Duodenal mucosa (tissue), 2 donors: ENCODE data around the gene LMTK2.

Experiments used
- H3K27ac ChIP-seq: one replicate; pipeline ENCODE4 v1.7.0; 2013; ENCODE audit warnings: low read depth, low read length
- H3K27me3 ChIP-seq, 2 donors: one replicate each; pipeline ENCODE4 v1.7.0; 2013; ENCODE audit warnings: low read length in 2 of 2, control low read depth in 1 of 2; ENCODE audit not compliant: insufficient read depth in 2 of 2, control insufficient read depth in 1 of 2
- H3K36me3 ChIP-seq, 2 donors: one replicate each; pipeline ENCODE4 v1.7.0; 2013; ENCODE audit warnings: low read length in 2 of 2, control low read depth in 1 of 2; ENCODE audit not compliant: insufficient read depth in 2 of 2, control insufficient read depth in 1 of 2
- H3K4me1 ChIP-seq, 2 donors: one replicate each; pipeline ENCODE4 v1.7.0; 2013; ENCODE audit warnings: low read length in 2 of 2, control low read depth in 1 of 2; ENCODE audit not compliant: insufficient read depth in 2 of 2, control insufficient read depth in 1 of 2
- H3K4me3 ChIP-seq, 2 donors: one replicate each; pipeline ENCODE4 v1.7.0; 2013; ENCODE audit warnings: low read length in 2 of 2, low read depth in 1 of 2
- H3K9ac ChIP-seq, 2 donors: one replicate each; pipeline ENCODE4 v1.7.0; 2013; ENCODE audit warnings: low read length in 2 of 2, low read depth in 1 of 2
- H3K9me3 ChIP-seq, 2 donors: one replicate each; pipeline ENCODE4 v1.7.0; 2013; ENCODE audit warnings: low read length in 2 of 2, control low read depth in 1 of 2; ENCODE audit not compliant: control insufficient read depth in 1 of 2

LMTK2 gene

DNA sequence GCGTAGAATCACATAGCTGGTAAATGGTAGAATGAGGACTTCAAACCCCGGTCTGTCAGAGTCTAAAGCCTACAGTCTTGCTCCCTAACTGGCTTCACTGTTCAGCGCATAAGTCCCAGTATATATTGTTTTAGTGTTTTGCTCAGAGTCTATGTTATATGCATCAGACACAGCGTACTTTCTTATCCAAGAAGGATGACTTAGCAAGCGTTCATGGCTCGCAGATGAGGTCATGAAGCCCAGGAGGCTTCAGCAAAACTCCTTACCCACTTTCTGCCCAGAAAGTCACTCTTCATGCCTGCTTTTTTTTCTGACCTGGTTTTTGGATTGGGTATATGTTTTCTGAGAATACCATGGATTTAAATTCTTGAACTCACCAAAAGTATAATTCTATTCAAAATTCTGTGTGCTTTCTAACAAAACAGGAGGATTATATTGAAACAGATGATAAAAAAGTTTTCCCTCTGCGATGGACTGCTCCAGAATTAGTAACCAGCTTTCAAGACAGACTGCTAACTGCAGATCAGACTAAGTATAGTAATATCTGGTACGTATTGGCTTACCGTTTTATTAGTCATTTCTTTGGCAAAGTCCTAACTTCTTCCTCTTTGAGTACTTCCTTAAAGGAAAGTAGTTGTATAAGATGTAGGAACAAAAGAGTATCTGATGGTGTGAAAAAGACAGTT lies 79.9 kb downstream of the LMTK2 start:
- H3K27ac ChIP-seq = no peak overlapping the region
- H3K36me3 ChIP-seq = peaks cover 7 to 34% of the 10 kb centered on the region in 2 donors
- no peaks in the 10 kb centered on the region for H3K4me1 ChIP-seq
- no peak overlapping the region for H3K9ac ChIP-seq
- no peaks in the 10 kb centered on the region for H3K9me3 ChIP-seq
- no peaks in the 10 kb centered on the region for H3K27me3 ChIP-seq
- no peak overlapping the region for H3K4me3 ChIP-seq

DNA sequence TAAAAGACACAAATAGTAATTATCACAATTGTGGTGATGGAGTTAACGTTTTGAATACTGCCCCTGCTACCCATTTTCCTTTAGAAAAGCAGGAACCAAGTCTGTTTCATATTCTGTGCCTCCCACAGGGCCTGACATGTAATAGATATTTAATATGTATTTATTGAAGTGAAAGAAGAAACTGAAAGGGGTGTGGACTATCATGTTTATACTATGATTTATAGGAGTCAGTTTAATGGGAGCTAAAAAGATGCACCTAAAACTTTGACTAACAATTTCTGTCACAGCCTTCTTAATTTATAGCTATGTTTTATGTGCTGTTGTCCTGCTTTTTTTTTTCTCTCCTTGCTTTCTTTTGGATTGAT lies 80.5 kb downstream of the LMTK2 start:
- Histone ChIP-seq H3K9ac (no peak overlapping the region), H3K27ac (no peak overlapping the region), H3K9me3 (no peaks in the 10 kb centered on the region), H3K36me3 (peaks cover 12 to 39% of the 10 kb centered on the region in 2 donors), H3K4me3 (no peak overlapping the region), H3K27me3 (no peaks in the 10 kb centered on the region), H3K4me1 (no peaks in the 10 kb centered on the region)

DNA sequence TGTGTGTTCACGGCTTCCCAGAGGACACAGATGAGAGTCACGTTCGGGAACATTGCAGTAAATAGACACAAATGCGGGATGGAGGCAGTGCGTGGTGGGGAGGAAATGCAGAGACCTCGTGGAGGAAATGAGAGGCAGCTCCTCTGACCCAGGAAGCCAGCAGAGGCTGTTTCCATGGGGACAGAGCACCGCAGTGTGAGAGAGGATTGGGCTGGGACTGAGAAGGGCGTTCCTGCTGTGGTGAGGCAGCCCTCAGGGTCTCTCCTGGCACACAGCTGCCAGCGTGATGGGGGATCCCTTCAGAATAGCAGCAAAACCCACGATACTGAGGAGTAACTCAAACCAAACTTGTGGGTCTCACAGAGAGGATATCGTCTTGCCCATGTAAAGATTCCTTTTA lies 82.9 kb downstream of the LMTK2 start:
- Histone ChIP-seq H3K27ac (no peak overlapping the region), H3K36me3 (peaks cover 34 to 58% of the 10 kb centered on the region in 2 donors), H3K4me1 (no peaks in the 10 kb centered on the region)

DNA sequence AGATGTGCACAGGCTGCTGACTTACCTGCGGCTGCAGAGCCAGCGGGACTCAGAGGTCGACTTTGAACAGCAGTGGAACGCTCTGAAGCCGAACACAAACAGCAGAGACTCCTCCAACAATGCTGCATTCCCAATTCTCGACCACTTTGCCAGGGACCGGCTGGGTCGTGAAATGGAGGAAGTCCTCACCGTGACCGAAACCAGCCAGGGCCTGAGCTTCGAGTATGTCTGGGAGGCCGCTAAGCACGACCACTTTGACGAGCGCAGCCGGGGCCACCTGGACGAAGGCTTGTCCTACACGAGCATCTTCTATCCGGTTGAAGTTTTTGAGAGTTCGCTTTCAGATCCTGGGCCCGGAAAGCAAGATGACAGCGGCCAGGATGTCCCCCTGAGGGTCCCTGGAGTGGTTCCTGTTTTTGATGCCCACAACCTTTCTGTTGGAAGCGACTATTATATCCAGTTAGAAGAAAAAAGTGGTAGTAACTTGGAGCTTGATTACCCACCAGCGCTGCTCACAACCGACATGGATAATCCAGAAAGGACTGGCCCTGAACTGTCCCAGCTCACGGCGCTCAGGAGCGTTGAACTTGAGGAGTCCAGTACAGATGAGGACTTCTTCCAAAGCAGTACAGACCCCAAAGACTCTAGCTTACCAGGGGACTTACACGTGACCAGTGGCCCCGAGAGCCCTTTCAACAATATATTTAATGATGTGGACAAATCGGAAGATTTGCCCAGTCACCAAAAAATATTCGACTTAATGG lies 85.2 kb downstream of the LMTK2 start:
- H3K36me3 ChIP-seq = peaks cover 37 to 63% of the 10 kb centered on the region in 2 donors
- no peaks in the 10 kb centered on the region for H3K9me3 ChIP-seq
- H3K27me3 ChIP-seq = no peaks in the 10 kb centered on the region
- no peak overlapping the region for H3K4me3 ChIP-seq
- H3K4me1 ChIP-seq = no peaks in the 10 kb centered on the region
- no peak overlapping the region for H3K9ac ChIP-seq
- H3K27ac ChIP-seq = no peak overlapping the region

More for the DNA sequence above, 82.9 kb downstream of the LMTK2 start:
- H3K27me3 ChIP-seq = no peaks in the 10 kb centered on the region
- H3K9ac ChIP-seq = no peak overlapping the region
- H3K9me3 ChIP-seq = no peaks in the 10 kb centered on the region
- no peak overlapping the region for H3K4me3 ChIP-seq

DNA sequence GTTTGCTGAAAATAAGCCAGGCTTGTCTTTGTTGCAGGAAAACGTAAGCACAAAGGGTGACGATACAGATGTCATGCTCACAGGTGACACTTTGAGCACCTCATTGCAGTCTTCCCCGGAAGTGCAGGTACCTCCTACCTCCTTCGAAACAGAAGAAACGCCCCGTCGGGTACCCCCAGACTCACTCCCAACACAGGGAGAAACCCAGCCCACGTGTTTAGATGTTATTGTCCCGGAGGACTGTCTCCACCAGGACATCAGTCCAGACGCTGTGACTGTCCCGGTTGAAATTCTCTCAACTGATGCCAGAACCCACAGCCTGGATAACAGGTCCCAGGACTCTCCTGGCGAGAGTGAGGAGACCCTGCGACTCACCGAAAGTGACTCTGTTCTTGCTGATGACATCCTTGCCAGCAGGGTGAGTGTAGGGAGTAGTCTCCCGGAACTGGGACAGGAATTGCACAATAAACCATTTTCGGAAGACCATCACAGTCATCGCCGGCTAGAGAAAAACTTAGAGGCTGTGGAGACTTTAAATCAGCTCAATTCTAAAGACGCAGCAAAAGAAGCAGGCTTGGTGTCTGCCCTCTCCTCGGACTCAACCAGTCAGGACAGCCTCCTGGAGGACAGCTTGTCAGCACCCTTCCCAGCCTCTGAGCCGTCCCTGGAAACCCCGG lies 86.3 kb downstream of the LMTK2 start:
- Histone ChIP-seq H3K27ac (no peak overlapping the region), H3K36me3 (peaks cover 34 to 61% of the 10 kb centered on the region in 2 donors), H3K4me3 (no peak overlapping the region), H3K9me3 (no peaks in the 10 kb centered on the region), H3K27me3 (no peaks in the 10 kb centered on the region), H3K9ac (no peak overlapping the region), H3K4me1 (no peaks in the 10 kb centered on the region)

DNA sequence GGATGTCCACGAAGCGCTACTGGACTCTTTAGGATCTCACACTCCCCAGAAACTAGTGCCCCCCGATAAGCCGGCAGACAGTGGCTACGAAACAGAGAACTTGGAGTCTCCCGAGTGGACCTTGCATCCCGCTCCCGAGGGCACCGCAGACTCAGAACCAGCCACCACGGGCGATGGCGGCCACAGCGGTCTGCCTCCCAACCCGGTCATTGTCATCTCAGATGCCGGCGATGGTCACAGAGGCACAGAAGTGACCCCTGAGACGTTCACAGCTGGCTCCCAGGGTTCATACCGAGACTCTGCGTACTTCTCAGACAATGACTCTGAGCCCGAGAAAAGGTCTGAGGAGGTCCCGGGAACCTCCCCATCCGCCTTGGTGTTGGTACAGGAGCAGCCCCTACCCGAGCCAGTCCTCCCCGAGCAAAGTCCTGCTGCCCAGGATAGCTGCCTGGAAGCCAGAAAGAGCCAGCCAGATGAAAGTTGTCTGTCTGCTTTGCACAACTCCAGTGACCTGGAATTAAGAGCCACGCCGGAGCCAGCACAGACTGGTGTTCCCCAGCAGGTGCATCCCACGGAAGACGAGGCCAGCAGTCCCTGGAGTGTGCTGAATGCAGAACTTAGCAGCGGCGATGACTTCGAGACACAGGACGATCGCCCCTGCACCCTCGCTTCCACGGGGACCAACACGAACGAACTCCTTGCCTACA lies 87.0 kb downstream of the LMTK2 start:
- no peaks in the 10 kb centered on the region for H3K27me3 ChIP-seq
- no peaks in the 10 kb centered on the region for H3K4me1 ChIP-seq
- peaks cover 34 to 60% of the 10 kb centered on the region in 2 donors for H3K36me3 ChIP-seq
- H3K27ac ChIP-seq = no peak overlapping the region
- no peak overlapping the region for H3K4me3 ChIP-seq
- no peak overlapping the region for H3K9ac ChIP-seq
- H3K9me3 ChIP-seq = no peaks in the 10 kb centered on the region

DNA sequence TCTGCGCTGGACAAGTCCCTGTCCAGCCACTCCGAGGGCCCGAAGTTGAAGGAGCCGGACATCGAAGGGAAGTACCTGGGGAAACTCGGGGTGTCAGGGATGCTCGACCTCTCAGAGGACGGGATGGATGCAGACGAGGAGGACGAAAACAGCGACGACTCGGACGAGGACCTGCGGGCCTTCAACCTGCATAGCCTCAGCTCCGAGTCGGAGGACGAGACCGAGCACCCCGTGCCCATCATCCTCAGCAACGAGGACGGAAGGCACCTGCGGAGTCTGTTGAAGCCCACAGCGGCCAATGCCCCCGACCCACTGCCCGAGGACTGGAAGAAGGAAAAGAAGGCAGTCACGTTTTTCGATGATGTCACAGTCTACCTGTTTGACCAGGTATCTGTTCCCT lies 87.5 kb downstream of the LMTK2 start:
- Histone ChIP-seq H3K9ac (no peak overlapping the region), H3K27me3 (no peaks in the 10 kb centered on the region), H3K36me3 (peaks cover 34 to 55% of the 10 kb centered on the region in 2 donors), H3K4me3 (no peak overlapping the region), H3K27ac (no peak overlapping the region), H3K4me1 (no peaks in the 10 kb centered on the region), H3K9me3 (no peaks in the 10 kb centered on the region)

DNA sequence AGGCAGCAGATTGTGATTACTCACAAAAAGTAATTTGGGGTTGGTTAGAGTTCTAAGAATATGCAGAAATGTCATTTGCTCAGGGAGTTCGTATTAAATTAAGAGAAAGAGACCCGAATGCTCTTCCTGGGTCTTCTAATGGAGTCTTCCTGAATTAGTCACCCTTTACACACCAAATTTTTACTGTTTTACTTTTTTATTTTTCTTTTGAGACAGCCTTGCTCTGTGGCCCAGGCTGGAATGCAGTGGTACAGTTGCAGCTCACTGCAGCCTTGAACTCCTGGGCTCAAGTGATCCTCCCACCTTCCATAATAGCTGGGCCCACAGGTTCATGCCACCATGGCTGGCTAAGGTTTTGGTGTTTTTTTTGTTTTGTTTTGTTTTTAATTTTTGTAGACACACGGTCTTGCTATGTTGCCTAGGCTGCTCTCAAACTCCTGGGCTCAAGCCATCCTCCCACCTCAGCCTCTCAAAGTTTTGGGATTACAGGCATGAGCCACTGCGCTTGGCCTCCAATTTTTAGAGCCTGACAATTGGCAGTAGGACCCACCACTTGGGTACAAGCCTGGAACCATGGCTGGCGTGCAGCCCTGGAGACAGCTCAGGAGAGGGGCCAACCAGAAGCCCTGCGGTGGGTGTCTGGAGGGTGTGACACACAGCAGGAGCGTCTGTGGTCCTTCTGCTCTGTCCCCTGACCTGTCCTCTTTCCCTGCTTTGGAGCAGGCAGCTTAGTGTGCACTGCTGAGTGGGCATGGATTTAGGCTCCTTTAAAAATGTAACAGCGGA lies 88.2 kb downstream of the LMTK2 start:
- peaks cover 34 to 48% of the 10 kb centered on the region in 2 donors for H3K36me3 ChIP-seq
- no peak overlapping the region for H3K4me3 ChIP-seq
- no peak overlapping the region for H3K27ac ChIP-seq
- H3K27me3 ChIP-seq = no peaks in the 10 kb centered on the region
- no peaks in the 10 kb centered on the region for H3K9me3 ChIP-seq
- H3K9ac ChIP-seq = no peak overlapping the region
- H3K4me1 ChIP-seq = no peaks in the 10 kb centered on the region

DNA sequence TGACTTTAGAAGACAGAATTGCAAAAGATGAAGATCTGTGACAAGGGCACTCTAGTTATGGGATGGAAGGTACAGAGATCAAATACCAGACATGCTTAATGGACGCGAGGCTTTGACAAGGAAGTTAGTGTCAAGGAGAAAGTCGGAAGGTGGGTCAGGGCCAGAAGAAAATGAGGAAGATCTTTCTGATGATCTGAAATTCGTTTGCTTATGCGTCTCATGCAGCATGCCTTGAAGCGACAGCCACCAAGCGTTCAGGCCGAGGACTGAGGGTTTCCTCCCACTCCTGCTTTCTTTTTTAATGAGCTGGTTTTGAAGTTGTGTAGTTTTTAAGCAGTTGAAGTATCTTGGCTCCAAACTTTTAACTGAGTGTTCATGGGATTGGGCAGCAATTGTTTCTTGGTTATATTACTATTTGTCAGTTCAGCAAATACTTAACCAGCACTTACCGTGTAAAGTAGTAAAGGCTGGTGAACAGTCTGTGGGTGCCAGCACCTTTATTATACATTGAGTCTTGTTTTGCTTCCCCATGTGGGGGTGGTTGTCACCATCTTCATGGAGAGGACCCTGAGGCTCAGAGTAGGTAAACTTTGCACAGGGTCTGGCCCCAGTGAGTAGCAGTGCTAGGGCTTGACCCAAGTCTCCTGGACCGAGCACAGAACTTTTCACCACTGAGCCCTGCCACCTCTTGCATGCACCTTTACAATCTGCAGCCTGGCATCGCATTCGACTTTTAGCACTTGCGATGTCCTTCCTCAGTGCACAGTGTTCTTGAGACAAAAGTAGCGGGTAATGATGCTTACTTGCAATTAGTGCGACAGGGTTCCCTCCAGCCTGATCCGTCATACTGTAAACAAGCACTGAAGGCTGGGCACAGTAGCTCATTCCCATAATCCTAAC lies 90.3 kb downstream of the LMTK2 start:
- Histone ChIP-seq H3K4me3 (no peak overlapping the region), H3K27ac (no peak overlapping the region), H3K9ac (no peak overlapping the region), H3K36me3 (peaks cover 27 to 36% of the 10 kb centered on the region in 2 donors), H3K27me3 (no peaks in the 10 kb centered on the region), H3K9me3 (no peaks in the 10 kb centered on the region), H3K4me1 (peaks cover 0 to 1% of the 10 kb centered on the region in 2 donors)
